Activated CD4-positive, alpha-beta T cell treated with anti-CD3 and anti-CD28 coated beads, Interleukin-2, amount 50 U/mL, for 24 hours (primary cell): Measurements from ENCODE around the gene PRMT3.
"Not testable (repeated sequence)": the region's sequence is repeated elsewhere in the genome, so short reads cannot be mapped to it uniquely, and the experiment has no call there.

Experiments used
- DNase-seq, 2 donors: peaks; one replicate each; pipeline ENCODE4 v3.0.0-alpha.2; 2020; ENCODE audit warnings: low read depth in 1 of 2, low spot score in 1 of 2

Gene PRMT3

GRCh38 chr11:20373568-20374209 is 13.8 kb upstream of the PRMT3 start:
- DNase-seq: no peak

GRCh38 chr11:20374741-20375300 is 12.7 kb upstream of the PRMT3 start:
- DNase-seq: no peak

GRCh38 chr11:20376162-20376730 is 11.3 kb upstream of the PRMT3 start:
- DNase-seq: no peak

GRCh38 chr11:20385996-20386395 is 1.5 kb upstream of the PRMT3 start:
- DNase-seq: not testable (repeated sequence)

GRCh38 chr11:20388096-20389055 is 860 bp downstream of the PRMT3 start:
- no peak for DNase-seq

GRCh38 chr11:20397281-20397680 is 9.8 kb downstream of the PRMT3 start:
- DNase-seq: no peak

GRCh38 chr11:20399498-20399897 is 12.0 kb downstream of the PRMT3 start:
- DNase-seq: no peak

GRCh38 chr11:20403059-20403458 is 15.5 kb downstream of the PRMT3 start:
- no peak for DNase-seq

GRCh38 chr11:20406484-20406883 is 19.0 kb downstream of the PRMT3 start:
- DNase-seq: no peak

GRCh38 chr11:20407344-20407743 is 19.8 kb downstream of the PRMT3 start:
- no peak for DNase-seq

GRCh38 chr11:20415432-20415831 is 27.9 kb downstream of the PRMT3 start:
- no peak for DNase-seq

GRCh38 chr11:20417771-20418170 is 30.3 kb downstream of the PRMT3 start:
- DNase-seq: no peak

- DNase-seq: no peak
Measured at GRCh38 chr11:20421946-20422345, 34.4 kb downstream of the PRMT3 start.

- no peak for DNase-seq
Measured at GRCh38 chr11:20429216-20429615, 41.7 kb downstream of the PRMT3 start.

- no peak for DNase-seq
Measured at GRCh38 chr11:20438637-20439036, 51.1 kb downstream of the PRMT3 start.

- DNase-seq: no peak
Measured at GRCh38 chr11:20443596-20443995, 56.1 kb downstream of the PRMT3 start.

GRCh38 chr11:20444535-20444934 is 57.0 kb downstream of the PRMT3 start:
- DNase-seq: no peak

GRCh38 chr11:20448834-20449233 is 61.3 kb downstream of the PRMT3 start:
- DNase-seq: no peak

GRCh38 chr11:20450829-20451228 is 63.3 kb downstream of the PRMT3 start:
- DNase-seq: no peak

- DNase-seq: no peak
Measured at GRCh38 chr11:20451568-20451967, 64.1 kb downstream of the PRMT3 start.

GRCh38 chr11:20452585-20452984 is 65.1 kb downstream of the PRMT3 start:
- DNase-seq: no peak
